Hematopoietic multipotent progenitor cell treated with erythropoietin and hydrocortisone succinate and interleukin-3 and kit ligand, for 4 days (in vitro differentiated cells): ENCODE results near the gene CENPVL2.
A peak's percentile ranks its signal among the peaks of the same experiment; 100 is the strongest.
"Not testable (repeated sequence)": the region's sequence is repeated elsewhere in the genome, so short reads cannot be mapped to it uniquely, and the experiment has no call there.

Experiments
- DNase-seq: peaks from one replicate; pipeline ENCODE4 v3.0.0-alpha.2; 2015

Gene CENPVL2

DNA sequence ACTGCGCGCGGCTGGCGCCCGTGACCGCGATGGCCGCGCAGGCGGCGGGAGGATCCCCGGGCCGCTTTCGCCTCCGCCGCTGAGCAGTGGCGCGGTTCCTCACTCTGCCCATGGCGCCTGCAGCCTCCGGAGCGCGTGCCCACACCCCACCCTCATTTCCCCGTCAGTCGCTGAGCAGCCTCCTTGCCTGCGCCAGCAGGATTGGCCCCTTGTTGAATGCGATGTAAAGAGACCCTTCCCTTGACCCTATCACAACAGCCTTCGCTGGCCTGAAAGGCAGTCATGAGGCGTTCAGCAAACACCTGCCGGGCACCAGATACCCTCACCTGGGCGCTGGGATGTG lies at the start of gene CENPVL2:
Gene CENPVL2, minus strand, starts transcription at position 112 of the 343 bp plus-strand sequence. Its CDS starts 0 bp downstream, at position 112.
- not testable (repeated sequence) for DNase-seq

DNA sequence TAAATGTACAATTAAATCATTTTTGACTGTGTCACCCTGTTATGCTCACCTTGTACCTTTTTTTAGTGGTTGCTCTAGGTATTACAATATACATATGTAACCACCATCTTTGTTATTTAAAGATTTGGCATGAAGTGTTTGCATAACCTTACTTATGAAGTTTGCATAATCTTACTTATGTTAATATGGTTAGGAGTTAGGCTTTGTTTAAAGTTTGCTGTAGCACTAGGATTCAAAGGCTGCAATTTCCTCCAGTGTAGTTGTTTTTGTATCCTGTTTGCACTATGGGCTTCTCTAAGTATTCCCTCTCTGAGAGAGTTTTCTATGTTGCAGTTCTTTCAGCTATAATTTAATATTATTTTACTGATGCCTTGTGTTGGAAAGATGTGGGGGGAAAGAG lies 45.6 kb upstream of the CENPVL2 start:
- no peak for DNase-seq

GRCh38 chrX:51712943-51713647 lies 30.5 kb upstream of the CENPVL2 start:
- not testable (repeated sequence) for DNase-seq

DNA sequence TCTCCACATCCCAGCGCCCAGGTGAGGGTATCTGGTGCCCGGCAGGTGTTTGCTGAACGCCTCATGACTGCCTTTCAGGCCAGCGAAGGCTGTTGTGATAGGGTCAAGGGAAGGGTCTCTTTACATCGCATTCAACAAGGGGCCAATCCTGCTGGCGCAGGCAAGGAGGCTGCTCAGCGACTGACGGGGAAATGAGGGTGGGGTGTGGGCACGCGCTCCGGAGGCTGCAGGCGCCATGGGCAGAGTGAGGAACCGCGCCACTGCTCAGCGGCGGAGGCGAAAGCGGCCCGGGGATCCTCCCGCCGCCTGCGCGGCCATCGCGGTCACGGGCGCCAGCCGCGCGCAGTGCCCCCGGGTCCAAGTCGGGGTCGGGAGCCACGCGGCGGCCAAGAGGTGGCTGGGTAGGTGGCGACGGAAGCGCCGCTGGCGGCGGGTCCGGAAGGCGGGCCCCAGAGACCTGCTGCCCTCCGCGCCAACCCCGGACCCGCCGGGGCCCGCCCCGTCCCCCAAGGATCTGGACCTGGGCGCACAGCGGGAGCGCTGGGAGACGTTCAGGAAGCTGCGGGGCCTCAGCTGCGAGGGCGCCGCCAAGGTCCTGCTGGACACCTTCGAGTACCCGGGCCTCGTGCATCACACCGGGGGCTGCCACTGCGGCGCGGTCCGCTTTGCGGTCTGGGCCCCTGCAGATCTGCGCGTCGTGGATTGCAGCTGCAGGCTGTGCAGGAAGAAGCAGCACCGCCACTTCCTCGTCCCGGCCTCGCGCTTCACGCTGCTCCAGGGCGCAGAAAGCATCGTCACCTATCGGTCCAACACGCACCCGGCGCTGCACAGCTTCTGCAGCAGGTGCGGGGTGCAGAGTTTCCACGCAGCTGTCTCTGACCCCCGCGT lies 27.9 kb upstream of the CENPVL2 start, which contains the start of gene CENPVL1:
Gene CENPVL1, plus strand, starts transcription at position 236 of the 888 bp plus-strand sequence. Its CDS starts 0 bp downstream, at position 236.
- DNase-seq = not testable (repeated sequence)

DNA sequence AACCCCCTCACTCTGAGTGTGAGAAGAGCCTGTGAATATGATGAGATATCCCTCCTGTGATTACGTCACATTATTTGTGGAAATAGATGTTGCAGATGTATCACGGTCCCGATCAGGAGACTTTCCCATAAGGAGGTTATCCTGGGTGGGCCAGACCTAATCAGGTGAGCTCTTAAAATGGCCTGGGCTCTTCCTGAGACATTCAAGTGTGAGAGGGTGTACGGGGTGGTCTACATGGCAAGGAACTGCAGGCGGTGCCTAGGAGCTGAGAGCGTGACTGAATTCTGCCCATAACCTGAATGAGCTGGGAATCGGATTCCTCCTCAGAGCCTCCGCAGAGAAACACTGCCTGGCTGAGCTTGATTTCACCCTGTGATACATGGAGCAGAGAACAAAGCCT lies 14.8 kb upstream of the CENPVL2 start:
- no peak for DNase-seq

GRCh38 chrX:51694254-51694653 lies 11.6 kb upstream of the CENPVL2 start:
- no peak for DNase-seq

- DNase-seq = not testable (repeated sequence)
Observed at GRCh38 chrX:51681808-51682719, 567 bp downstream of the CENPVL2 start.

DNA sequence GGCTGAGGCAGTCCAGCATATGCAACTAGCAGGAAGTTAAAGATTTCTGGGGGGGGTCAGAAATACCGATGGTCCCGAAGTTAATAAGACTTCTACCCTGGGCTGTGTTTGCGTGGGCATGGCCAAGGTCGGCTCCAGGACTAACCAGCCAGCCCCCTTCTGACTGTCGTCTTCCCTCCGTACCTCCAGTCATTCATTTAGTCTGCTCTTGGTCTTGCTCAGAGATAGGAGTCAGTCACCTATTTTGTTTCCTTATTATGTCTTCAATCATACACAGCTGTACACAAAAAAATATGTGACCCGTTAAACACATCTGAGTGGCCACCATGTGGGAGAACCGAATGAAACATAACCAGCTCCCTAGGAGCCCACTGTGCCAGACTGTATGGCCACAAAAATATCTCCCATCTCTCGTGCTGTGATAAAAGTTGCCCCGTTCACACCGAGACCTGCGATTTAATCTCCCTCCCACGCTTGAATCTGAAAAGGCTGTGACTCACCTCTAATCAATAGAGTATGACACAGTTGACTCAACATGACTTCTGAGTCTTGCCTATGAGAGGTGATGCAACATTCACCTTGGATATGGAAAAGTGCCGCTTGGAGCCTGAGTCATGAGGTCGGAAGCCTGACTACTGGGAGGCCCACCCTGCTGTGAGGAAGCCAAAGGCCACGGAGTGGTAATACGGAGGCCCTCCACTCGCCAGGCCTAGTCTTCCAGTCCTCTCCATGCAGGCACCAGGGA lies 2.8 kb downstream of the CENPVL2 start:
- not testable (repeated sequence) for DNase-seq

DNA sequence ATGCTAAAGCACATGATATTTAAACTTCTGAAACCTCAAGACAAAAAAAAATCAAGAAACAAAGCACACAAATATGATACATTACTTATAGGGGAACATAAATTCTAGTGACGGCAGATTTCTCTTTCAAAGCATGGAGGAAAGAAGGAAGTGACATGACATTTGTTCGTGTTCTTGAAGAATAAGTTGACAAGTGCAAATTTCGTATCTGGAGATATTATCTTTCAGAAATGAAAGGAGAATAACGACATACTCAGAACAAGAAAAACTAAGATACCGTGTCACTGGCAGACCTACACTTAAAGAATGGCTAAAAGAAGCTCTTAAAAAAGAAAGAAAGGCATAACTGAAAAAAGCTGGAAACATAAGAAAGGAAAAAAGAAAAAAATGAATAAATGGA lies 16.6 kb downstream of the CENPVL2 start:
- DNase-seq = peak; percentile 13

GRCh38 chrX:51643377-51643776 lies 39.3 kb downstream of the CENPVL2 start:
- DNase-seq = no peak

GRCh38 chrX:51641421-51642021 lies 41.1 kb downstream of the CENPVL2 start:
- peak; percentile 62 for DNase-seq

DNA sequence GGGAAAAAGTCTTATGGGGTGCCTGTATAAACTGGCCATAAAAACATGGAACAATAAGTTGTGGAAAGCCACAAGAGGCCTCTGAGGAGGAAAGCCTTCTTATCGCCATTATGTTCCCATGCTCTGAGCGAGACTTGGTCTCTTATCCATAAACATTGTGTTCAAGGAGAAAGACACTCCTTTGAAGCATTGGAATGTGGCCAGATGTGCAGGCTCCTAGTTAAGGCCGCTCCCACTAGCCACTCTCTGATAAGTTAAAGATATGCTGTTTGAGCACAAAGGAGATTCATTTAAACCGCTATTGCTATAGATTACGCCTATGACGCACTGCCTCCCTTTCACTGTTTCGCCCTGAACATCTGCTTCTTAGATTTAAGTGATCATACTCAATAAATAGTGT lies 46.1 kb downstream of the CENPVL2 start:
- DNase-seq = not testable (repeated sequence)
